ENCODE measurements around the gene BCL2L11. TPM values are rescaled to one million over a fixed set of nuclear protein-coding genes. Genes with fewer than 3 reads are reported as not detected.

BCL2L11 gene
- total and polyA plus RNA-seq, 10 of the 15 experiments (the other 5 are each of a cell fraction or from before 2014, with no cell fraction given): 0.29 to 10.1 (median 1.1) TPM

DNA sequence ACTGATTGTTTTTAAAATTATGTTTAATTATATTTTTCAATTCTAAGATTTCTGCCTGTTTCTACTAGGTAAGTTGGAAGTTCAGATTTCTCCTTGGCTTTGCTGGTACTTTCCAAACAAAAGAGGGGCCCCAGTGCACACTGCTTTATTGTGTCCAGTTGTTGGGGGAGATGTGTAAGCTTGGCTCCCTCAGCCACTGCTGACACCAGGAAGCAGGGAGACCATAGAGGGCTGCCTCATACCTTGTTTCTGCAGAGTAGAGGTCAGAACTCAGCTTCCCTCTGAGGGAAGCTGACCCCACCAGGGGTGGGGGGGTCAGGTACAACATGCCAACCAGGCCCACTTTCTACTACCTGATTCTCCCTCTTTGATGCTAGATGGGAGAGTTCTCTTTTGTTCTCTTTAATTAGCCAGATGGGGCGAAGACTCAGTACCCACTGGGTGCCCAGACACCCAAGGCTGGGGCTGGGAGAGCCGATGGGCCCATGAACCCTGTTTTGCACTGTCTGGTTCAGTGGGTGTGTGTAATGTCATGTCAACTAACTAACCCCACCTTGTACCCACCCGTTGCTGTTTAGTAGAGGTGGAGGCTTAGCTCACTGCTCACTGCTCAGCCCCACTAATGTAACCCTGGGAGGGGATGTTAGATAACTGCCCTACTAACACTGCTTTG lies 14.7 kb downstream of the BCL2L11 start:
- no TSS peak for BruUV-seq (replicated peaks)
- ChIA-PET POLR2A (no interaction called here), SMC1A (ENCODE audit: uncharacterized antibody, unreplicated experiment) (no interaction called here), CTCF (no interaction called here), RAD21 (ENCODE audit: unreplicated experiment) (no interaction called here)
- TF ChIP-seq, protein P1, sequence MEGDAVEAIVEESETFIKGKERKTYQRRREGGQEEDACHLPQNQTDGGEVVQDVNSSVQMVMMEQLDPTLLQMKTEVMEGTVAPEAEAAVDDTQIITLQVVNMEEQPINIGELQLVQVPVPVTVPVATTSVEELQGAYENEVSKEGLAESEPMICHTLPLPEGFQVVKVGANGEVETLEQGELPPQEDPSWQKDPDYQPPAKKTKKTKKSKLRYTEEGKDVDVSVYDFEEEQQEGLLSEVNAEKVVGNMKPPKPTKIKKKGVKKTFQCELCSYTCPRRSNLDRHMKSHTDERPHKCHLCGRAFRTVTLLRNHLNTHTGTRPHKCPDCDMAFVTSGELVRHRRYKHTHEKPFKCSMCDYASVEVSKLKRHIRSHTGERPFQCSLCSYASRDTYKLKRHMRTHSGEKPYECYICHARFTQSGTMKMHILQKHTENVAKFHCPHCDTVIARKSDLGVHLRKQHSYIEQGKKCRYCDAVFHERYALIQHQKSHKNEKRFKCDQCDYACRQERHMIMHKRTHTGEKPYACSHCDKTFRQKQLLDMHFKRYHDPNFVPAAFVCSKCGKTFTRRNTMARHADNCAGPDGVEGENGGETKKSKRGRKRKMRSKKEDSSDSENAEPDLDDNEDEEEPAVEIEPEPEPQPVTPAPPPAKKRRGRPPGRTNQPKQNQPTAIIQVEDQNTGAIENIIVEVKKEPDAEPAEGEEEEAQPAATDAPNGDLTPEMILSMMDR (IDR thresholded peaks at IDR 0.05 in 2 of 3, conservative IDR thresholded peaks at IDR 0.05 in 1 of 3; ENCODE audit: control insufficient read depth in 2 of 3, extremely low read depth in 1 of 3, insufficient read depth in 1 of 3, low read depth in 3 of 3, low read length in 3 of 3): no peak
- no peak for TF ChIP-seq RFX5 (IDR thresholded peaks at IDR 0.05; ENCODE audit: low read depth, low read length)
- TF ChIP-seq, protein P2, sequence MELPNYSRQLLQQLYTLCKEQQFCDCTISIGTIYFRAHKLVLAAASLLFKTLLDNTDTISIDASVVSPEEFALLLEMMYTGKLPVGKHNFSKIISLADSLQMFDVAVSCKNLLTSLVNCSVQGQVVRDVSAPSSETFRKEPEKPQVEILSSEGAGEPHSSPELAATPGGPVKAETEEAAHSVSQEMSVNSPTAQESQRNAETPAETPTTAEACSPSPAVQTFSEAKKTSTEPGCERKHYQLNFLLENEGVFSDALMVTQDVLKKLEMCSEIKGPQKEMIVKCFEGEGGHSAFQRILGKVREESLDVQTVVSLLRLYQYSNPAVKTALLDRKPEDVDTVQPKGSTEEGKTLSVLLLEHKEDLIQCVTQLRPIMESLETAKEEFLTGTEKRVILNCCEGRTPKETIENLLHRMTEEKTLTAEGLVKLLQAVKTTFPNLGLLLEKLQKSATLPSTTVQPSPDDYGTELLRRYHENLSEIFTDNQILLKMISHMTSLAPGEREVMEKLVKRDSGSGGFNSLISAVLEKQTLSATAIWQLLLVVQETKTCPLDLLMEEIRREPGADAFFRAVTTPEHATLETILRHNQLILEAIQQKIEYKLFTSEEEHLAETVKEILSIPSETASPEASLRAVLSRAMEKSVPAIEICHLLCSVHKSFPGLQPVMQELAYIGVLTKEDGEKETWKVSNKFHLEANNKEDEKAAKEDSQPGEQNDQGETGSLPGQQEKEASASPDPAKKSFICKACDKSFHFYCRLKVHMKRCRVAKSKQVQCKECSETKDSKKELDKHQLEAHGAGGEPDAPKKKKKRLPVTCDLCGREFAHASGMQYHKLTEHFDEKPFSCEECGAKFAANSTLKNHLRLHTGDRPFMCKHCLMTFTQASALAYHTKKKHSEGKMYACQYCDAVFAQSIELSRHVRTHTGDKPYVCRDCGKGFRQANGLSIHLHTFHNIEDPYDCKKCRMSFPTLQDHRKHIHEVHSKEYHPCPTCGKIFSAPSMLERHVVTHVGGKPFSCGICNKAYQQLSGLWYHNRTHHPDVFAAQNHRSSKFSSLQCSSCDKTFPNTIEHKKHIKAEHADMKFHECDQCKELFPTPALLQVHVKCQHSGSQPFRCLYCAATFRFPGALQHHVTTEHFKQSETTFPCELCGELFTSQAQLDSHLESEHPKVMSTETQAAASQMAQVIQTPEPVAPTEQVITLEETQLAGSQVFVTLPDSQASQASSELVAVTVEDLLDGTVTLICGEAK (IDR thresholded peaks at IDR 0.05; ENCODE audit: borderline replicate concordance): no peak
- no peak for TF ChIP-seq FOXM1 (IDR thresholded peaks at IDR 0.05; ENCODE audit: low read depth, low read length)
- no peak for TF ChIP-seq CBX5 (IDR thresholded peaks at IDR 0.05; ENCODE audit: low read depth)
- no peak for TF ChIP-seq MXI1 (IDR thresholded peaks at IDR 0.05; ENCODE audit: low read depth, low read length)
- no peak for TF ChIP-seq ZNF24 (IDR thresholded peaks at IDR 0.05)
- no peak for TF ChIP-seq RAD21 (IDR thresholded peaks at IDR 0.05; ENCODE audit: insufficient read depth, low read depth, low read length)
- TF ChIP-seq RUNX3 (IDR thresholded peaks at IDR 0.05; ENCODE audit: low read length): no peak
- TF ChIP-seq SIX5 (IDR thresholded peaks at IDR 0.05; ENCODE audit: low read depth, low read length, severe bottlenecking): no peak
- no peak for TF ChIP-seq JUND (IDR thresholded peaks at IDR 0.05; ENCODE audit: low read depth, low read length)
- no peak for TF ChIP-seq CHD2 (IDR thresholded peaks at IDR 0.05; ENCODE audit: borderline replicate concordance, low read depth, low read length)
- no peak for TF ChIP-seq POLR2AphosphoS2 (IDR thresholded peaks at IDR 0.05; ENCODE audit: low read depth, low read length)
- TF ChIP-seq DPF2 (IDR thresholded peaks at IDR 0.05): no peak
- TF ChIP-seq GATAD2B (conservative IDR thresholded peaks at IDR 0.05; ENCODE audit: low read depth): no peak
- H3K4me1 ChIP-seq (ENCODE audit: control insufficient read depth, insufficient read depth, low read length): no peaks in the 10 kb centered on the region
- FAIRE-seq (no peak), DNase-seq (ENCODE audit: low read depth, low spot score) (no peak), ATAC-seq (no peak; the same call in 2 of the 3 replicates)
- no peaks in the 10 kb centered on the region for H3K9me3 ChIP-seq (replicated peaks; ENCODE audit: control insufficient read depth, insufficient read depth, low read length)
- H2AFZ ChIP-seq (ENCODE audit: control insufficient read depth, low read depth, low read length): no peak overlapping the region
- in situ Hi-C loops (cut with MboI): no loop called here
- no peak overlapping the region for H3K9ac ChIP-seq (ENCODE audit: control insufficient read depth, insufficient read depth, low read length)
- H3K4me2 ChIP-seq (ENCODE audit: control insufficient read depth, insufficient read depth): no peak overlapping the region
- WGBS (ENCODE audit: insufficient coverage, insufficient replicate concordance, low lambda C conversion rate, missing lambda C conversion rate): 49% methylated on average over 3 of the region's 3 CpGs
- no peak overlapping the region for H3K27ac ChIP-seq (ENCODE audit: control insufficient read depth, insufficient read depth)
- H3K4me3 ChIP-seq: no peak overlapping the region
- H3K79me2 ChIP-seq (ENCODE audit: control insufficient read depth, insufficient read depth, low read length): peaks cover 3% of the 10 kb centered on the region; the same call in 1 of the 2 replicates
- peaks cover 0 to 7% of the 10 kb centered on the region in 2 experiments; a peak in 2 of 4 replicates for H3K36me3 ChIP-seq (ENCODE audit: control insufficient read depth in 2 of 2, insufficient read depth in 2 of 2, low read length in 1 of 2)
- H4K20me1 ChIP-seq (ENCODE audit: control insufficient read depth, insufficient read depth): peaks cover 5% of the 10 kb centered on the region
- H3K27me3 ChIP-seq (replicated peaks in 1 of 2; ENCODE audit: control insufficient read depth in 2 of 2, insufficient read depth in 2 of 2, low read length in 1 of 2): no peaks in the 10 kb centered on the region; a peak in 1 of 4 replicates
- intact Hi-C loops (cut with micrococcal nuclease; ENCODE audit: unreplicated experiment): no loop called here

All from GM12878 (cell line).